Stimulated activated CD4-positive, alpha-beta T cell treated with anti-CD3 and anti-CD28 coated beads, Interleukin-4, amount 100 ng/mL, for 48 hours (primary cell): ENCODE results near the gene ZMAT3.
"Not testable (repeated sequence)": the region's sequence is repeated elsewhere in the genome, so short reads cannot be mapped to it uniquely, and the experiment has no call there.

Source experiments
- DNase-seq, 2 donors: peaks; one replicate each; pipeline ENCODE4 v3.0.0-alpha.2; 2020; ENCODE audit warnings: low read depth in 2 of 2

The ZMAT3 gene

GRCh38 chr3:179068779-179069530 is 2.7 kb downstream of the ZMAT3 start:
- DNase-seq = peak in 1 of 2 donors; percentile 22

- no peak for DNase-seq
Measured at GRCh38 chr3:179067839-179068238, 3.8 kb downstream of the ZMAT3 start.

- no peak for DNase-seq
Measured at GRCh38 chr3:179067291-179067690, 4.3 kb downstream of the ZMAT3 start.

DNA sequence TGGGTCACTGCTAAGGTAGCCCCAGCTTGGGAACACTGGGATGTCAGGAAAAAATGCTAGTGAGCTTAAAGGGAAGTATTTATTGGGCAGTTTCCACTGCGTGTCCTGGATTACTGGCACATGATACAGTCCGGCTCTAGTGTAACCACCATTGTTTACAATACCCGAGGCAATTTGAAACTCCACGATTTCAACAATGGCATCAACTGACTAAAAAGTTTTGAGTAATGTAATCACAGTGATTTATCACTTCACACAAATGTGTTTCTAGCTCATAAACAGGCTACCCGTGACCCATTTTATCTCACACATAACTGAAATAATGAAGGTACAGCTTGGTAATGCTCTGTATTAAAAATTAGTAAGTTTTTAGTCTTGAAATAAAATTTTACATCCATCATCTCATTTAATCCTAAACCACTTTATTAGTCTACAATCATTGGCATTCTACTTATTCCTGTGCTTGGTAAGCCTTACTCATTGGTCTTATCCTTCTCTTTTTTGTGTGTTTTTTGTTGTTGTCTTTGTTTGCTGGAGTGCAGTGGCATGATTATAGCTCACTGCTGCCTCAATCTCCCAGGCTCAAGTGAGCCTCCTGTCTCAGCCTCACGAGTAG is 7.6 kb downstream of the ZMAT3 start:
- no peak for DNase-seq

DNA sequence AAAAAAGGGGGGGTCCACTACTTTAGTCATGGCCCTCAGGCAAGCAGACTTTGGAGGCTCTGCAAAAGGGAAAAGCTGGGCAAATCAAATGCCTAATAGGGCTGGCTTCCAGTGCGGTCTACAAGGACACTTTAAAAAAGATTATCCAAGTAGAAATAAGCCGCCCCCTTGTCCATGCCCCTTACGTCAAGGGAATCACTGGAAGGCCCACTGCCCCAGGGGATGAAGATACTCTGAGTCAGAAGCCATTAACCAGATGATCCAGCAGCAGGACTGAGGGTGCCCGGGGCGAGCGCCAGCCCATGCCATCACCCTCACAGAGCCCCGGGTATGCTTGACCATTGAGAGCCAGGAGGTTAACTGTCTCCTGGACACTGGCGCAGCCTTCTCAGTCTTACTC is 15.3 kb downstream of the ZMAT3 start:
- DNase-seq = no peak

- not testable (repeated sequence) for DNase-seq
Measured at GRCh38 chr3:179054565-179054964, 17.0 kb downstream of the ZMAT3 start.

DNA sequence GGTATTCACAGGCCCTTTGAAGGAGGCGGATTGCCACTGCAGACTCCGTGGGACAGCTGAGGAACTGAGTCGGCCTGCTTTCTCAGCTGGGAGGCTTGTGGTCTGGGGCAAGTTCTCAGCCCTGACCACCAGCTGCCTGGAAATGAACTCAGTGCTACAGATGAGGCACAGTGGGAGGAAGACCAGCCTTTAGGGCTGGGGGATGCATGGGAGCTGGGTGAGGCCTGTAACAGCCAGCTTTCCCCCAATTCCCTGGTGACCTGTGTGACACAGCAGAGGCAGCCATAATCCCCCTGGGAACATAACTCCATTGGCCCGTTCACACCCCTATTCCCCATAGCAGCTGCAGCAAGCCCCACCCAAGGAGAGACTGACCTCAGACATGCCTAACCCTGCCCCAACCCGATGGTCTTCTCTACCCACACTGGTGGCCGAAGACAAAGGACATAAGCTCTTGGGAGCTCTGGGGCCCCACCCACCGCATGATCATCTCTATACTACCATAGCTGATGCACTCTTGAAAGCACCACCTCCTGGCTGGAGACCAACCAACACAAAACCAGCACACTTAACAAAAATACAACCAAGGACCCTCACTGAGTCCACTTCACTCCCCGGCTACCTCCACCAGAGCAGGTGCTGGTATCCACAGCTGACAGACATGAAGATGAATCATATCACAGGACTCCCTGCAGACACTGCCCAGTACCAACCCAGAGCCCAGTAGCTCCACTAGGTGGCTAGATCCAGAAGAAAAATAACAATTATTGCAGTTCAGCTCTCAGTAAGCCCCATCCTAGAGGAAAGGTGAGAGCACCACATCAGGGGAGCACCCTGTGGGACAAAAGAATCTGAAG is 24.9 kb downstream of the ZMAT3 start:
- DNase-seq = no peak

GRCh38 chr3:179045719-179046402 is 25.7 kb downstream of the ZMAT3 start:
- DNase-seq = no peak

DNA sequence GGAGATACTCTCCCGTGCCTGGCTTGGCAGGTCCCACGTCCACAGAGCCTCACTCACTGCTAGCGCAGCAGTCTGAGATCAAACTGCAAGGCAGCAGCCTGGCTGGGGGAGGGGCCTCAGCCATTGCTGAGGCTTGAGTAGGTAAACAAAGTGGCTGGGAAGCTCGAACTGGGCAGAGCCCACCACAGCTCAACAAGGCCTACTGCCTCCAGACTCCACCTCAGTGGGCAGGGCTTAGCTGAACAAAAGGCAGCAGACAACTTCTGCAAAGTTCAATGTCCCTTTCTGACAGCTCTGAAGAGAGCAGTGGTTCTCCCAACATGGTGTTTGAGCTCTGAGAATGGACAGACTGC is 32.7 kb downstream of the ZMAT3 start:
- not testable (repeated sequence) for DNase-seq

DNA sequence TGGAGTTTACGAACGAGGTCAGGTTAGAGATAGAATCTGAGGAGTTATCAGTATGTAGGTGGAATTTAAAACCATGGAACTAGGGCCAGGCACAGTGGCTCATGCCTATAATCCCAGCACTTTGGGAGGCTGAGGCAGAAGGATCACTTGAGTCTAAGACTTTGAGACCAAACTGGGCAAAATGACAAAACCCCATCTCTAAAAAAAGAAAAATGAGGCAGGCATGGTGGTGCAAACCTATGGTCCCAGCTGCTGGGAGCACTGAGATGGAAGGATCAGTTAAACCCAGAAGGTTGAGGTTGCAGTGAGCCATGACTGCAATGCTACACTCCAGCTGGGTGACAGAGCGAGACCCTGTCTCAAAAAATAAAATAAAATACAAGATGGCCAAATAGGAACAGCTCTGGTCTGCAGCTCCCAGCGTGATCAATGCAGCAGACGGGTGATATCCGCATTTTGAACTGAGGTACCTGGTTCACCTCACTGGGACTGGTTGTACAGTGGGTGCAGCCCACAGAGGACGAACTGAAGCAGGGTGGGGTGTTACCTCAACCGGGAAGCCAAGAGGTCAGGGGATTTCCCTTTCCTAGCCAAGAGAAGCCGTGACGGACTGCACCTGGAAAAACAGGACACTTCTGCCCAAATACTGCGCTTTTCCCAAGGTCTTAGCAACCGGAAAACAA is 33.3 kb downstream of the ZMAT3 start:
- DNase-seq = no peak

GRCh38 chr3:179037351-179037750 is 34.3 kb downstream of the ZMAT3 start:
- DNase-seq = peak; percentile 52 to 53

DNA sequence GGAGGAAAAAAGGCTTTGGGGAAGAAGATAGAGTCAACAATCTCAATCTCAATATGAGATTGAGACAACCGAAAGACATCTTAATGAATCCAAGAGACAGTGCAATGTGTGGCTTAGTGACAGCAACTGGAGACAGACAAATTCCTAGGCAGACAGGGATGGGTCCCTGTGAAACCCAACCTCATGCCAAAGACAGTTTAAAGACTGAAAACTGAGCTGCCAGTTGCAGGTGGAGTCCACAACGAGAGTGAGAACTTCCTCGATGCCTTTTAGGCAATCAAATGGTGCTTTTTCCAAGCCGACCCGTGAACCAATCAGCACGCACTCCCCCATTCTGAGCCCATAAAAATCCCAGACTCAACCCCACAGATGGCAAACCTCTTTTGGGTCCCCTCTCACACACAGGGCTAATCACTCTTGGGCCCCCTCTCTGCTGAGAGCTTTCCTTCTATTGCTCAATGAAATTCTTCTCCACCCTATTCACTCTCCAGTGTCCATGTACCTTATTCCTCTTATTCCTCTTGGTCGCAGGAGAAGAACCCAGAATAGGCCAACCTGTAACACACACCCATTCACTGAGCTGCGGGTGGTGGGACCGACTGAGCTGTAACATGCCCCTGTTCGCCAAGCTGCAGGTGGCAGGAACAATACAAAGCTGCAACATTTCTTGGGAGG is 34.8 kb downstream of the ZMAT3 start:
- DNase-seq = no peak

- no peak for DNase-seq
Measured at GRCh38 chr3:179036226-179036625, 35.4 kb downstream of the ZMAT3 start.

- no peak for DNase-seq
Measured at GRCh38 chr3:179035232-179035631, 36.4 kb downstream of the ZMAT3 start.

GRCh38 chr3:179033304-179033657 is 38.3 kb downstream of the ZMAT3 start:
- DNase-seq = not testable (repeated sequence)

GRCh38 chr3:179032454-179033303 is 38.9 kb downstream of the ZMAT3 start:
- not testable (repeated sequence) for DNase-seq

DNA sequence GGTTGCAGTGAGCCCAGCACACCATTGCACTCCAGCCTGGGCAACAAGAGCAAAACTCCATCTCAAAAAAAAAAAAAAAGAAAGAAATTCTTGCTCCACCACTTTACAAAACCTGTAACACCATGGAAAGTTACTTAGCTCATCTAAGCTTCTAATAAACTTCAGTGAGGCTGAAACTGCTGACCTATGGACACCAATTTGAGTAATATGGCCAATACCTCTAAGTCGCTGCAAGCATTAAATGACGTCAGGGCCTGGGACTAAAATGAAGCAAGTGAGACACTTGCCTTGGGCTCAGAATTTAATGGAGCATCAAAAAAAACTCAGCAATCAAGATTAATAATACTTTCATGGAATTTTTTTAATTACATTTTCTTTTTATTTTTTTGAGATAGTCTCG is 42.5 kb downstream of the ZMAT3 start:
- DNase-seq = no peak

GRCh38 chr3:179028408-179028807 is 43.2 kb downstream of the ZMAT3 start:
- DNase-seq = no peak

DNA sequence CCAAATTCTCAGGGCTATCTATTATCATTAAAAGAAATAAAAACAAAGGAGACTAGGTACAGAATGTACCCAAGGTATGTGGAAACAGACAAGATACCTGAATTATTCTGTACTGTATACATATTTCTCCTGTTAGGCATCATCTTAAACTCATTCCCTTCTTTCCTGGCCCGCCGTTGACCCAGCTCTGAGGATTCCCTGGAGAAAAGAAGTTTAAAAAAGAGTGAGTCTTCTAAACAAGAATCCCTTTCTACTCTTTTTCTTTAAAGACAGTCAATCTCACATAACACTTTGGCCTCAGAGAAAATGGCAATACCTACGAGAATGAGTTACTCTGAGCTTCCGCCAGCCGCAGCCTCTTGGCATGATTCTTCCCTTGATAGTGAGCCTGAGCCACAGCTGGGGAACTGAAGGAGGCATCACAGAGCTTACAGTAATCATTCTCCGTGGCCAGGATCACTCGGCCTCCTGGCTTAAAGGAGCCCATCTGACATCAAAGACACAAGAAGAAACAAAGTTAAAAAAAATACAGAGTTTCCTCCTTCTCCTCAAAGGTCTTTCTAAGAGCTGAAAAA is 44.2 kb downstream of the ZMAT3 start:
- DNase-seq = no peak

GRCh38 chr3:179026636-179027035 is 45.0 kb downstream of the ZMAT3 start:
- no peak for DNase-seq
